Right atrium auricular region (tissue), 2 donors: ENCODE results near the gene PRRC2B. TPM values are rescaled to one million over a fixed set of nuclear protein-coding genes. Genes with fewer than 3 reads are reported as not detected.
A peak's percentile ranks its signal among the peaks of the same experiment; 100 is the strongest.
"Not testable (repeated sequence)": the region's sequence is repeated elsewhere in the genome, so short reads cannot be mapped to it uniquely, and the experiment has no call there.

ENCODE experiments used
- DNase-seq: peaks from one replicate; pipeline ENCODE4 v3.0.0-alpha.2; 2019; ENCODE audit warnings: low spot score
- H3K27ac ChIP-seq, 2 donors: fragments of 200-600 bp; sonication (generic); 1 replicate in 1 of 2; 2 replicates in 1 of 2; pipeline ENCODE4 v1.5.1; 2016 to 2019
- H3K27me3 ChIP-seq, 2 donors: fragments of 200-600 bp; sonication (generic); one replicate each; pipeline versions ENCODE4 v1.5.1 to v1.6.0; 2017 to 2019
- H3K36me3 ChIP-seq: fragments of 200-600 bp; sonication (generic); one replicate; pipeline ENCODE4 v1.5.1; 2016
- H3K4me1 ChIP-seq, 2 donors: fragments of 200-600 bp; sonication (generic); one replicate each; pipeline versions ENCODE4 v1.5.1 to v1.6.0; 2017 to 2019
- H3K4me3 ChIP-seq, 2 donors: fragments of 200-600 bp; sonication (generic); 1 replicate in 1 of 2; 2 replicates in 1 of 2; pipeline ENCODE4 v1.5.1; 2017 to 2019; ENCODE audit warnings: mild to moderate bottlenecking in 1 of 2, moderate library complexity in 1 of 2
- H3K9me3 ChIP-seq, 2 donors: fragments of 200-600 bp; sonication (generic); one replicate each; pipeline ENCODE4 v1.5.1; 2019
- CTCF ChIP-seq, 2 donors: fragments of 200-600 bp; sonication (generic); IDR thresholded peaks; one replicate each; pipeline ENCODE4 v1.5.1; 2019; ENCODE audit warnings: antibody characterized with exemption in 2 of 2
- total RNA-seq, 2 donors: library from RNA; depleted of rRNA; stranded (reverse); fragments of >200 nt; gene quantifications; one replicate each; pipeline ENCODE4 v1.1.0, GENCODE V29; 2016

The PRRC2B gene
- total RNA-seq, 2 donors from 2014 or later, result 76.7 to 120 TPM

DNA sequence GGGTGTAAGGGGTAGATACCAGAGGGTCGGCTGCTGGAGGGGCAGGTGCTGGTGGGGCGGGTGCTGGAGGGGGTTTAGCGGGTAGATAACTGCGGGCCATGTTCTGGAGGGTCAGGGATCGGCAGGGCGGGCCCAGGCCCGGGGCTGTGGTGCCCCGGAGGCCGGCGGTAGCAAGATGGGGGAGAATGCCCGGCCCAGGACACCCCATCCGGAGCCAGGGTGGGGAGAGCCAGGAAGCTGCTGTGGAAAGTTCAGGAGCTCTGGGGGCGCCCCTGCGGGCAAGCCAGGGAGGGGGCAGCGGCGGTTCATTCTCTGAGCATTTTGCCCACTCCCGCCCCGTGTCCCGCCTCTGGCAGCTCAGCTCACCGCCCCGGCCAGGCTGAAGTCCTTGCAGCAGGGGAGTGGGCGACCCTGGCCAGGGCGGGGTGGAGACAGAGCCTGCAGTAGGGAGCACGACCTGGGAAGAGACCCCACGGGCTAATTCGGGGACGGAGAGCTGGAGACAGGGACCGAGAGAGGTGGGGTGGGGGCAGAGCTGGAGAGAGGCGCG, 152.0 kb downstream of the PRRC2B start:
- no peak overlapping the region for H3K27ac ChIP-seq
- no peak for DNase-seq
- no peaks in the 10 kb centered on the region for H3K36me3 ChIP-seq
- no peak for TF ChIP-seq CTCF (IDR thresholded peaks at IDR 0.05)
- peaks cover 4 to 26% of the 10 kb centered on the region in 2 donors for H3K9me3 ChIP-seq
- H3K4me3 ChIP-seq, result peak overlapping the region in 1 of 2 donors; percentile 21
- peaks cover 0 to 22% of the 10 kb centered on the region in 2 donors for H3K4me1 ChIP-seq
- H3K27me3 ChIP-seq, result peaks cover 6 to 20% of the 10 kb centered on the region in 2 donors

GRCh38 chr9:131546336-131547084, 152.6 kb downstream of the PRRC2B start:
- Histone ChIP-seq H3K4me1 (peaks cover 0 to 22% of the 10 kb centered on the region in 2 donors), H3K9me3 (peaks cover 4 to 26% of the 10 kb centered on the region in 2 donors), H3K36me3 (no peaks in the 10 kb centered on the region), H3K27me3 (peaks cover 6 to 20% of the 10 kb centered on the region in 2 donors), H3K4me3 (peak overlapping the region in 1 of 2 donors; percentile 21), H3K27ac (no peak overlapping the region)
- no peak for TF ChIP-seq CTCF (IDR thresholded peaks at IDR 0.05)
- no peak for DNase-seq

DNA sequence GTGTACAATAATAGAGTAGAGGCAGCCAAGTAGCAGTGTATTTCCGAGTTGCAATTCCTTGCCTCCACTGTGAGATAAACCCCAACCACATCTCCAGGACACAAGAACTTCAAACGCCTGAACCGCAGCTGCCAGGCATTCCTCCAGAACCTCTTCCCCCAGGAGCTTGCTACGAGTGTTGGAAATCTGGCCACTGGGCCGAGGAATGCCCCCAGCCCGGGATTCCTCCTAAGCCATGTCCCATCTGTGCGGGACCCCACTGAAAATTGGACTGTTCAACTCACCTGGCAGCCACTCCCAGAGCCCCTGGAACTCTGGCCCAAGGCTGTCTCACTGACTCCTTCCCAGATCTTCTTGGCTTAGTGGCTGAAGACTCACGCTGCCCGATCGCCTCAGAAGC, 155.3 kb downstream of the PRRC2B start:
- not testable (repeated sequence) for DNase-seq
- H3K27me3 ChIP-seq, result peaks cover 6 to 20% of the 10 kb centered on the region in 2 donors

More for the DNA sequence above, 155.3 kb downstream of the PRRC2B start:
- H3K9me3 ChIP-seq, H3K4me3 ChIP-seq, H3K36me3 ChIP-seq, H3K27ac ChIP-seq: not testable (repeated sequence)
- H3K4me1 ChIP-seq, result peaks cover 0 to 22% of the 10 kb centered on the region in 2 donors

Other genes with a start within 250 kb of the PRRC2B start
- 10 to 100 TPM; 31.8 to 55.3 TPM for gene FAM78A, start 117.6 kb upstream of the PRRC2B start, total RNA-seq
- 100 to 1,000 TPM; 124 to 216 TPM for gene PLPP7, start 104.4 kb upstream of the PRRC2B start, total RNA-seq
- gene POMT1, start 108.8 kb downstream of the PRRC2B start, total RNA-seq, result 10 to 100 TPM; 13.7 to 16.4 TPM
- 10 to 100 TPM; 21.2 to 37.8 TPM for gene UCK1, start 137.2 kb downstream of the PRRC2B start, total RNA-seq
- not detected for gene PRRT1B, start 151.4 kb downstream of the PRRC2B start, total RNA-seq